HG02571 (cell line): ENCODE results near the gene EYA2.

Experiments used
- ATAC-seq: cut with Tn5 transposase; IDR thresholded peaks from one replicate; pipeline ENCODE4 v1.9.1; 2021; ENCODE audit warnings: mild to moderate bottlenecking, moderate library complexity; ENCODE audit not compliant: unreplicated experiment

The EYA2 gene

DNA sequence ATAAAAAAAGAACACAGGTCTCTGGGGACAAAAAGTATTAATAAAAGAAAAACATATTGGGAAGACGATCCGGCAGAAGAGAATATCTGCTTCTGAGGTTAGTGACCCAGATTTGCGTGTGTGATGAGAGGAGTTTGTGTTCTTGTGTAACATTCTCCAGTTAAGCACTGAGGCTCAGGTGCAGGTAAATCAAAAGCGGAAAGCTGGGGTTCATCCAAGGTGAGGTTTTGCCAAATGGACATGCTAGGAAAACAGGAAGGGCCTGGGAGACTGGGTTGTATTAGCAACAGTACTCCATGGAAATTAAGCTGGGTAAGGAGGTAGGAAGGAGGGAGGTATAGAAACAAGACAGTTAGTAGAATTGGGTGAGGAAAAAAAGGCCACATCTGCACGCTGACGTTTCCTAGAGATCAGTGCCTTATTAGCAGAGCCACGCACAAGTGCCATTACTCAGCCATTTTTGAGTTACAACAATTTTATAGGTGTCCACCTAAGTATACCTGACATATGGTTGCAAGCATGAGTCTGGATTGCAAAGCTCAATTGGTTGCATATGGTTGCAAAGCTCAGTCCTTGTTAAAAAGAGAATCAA is 322.3 kb downstream of the EYA2 start:
- no peak for ATAC-seq

- ATAC-seq = no peak
These were observed 323.1 kb downstream of the EYA2 start for GRCh38 chr20:47217482-47218446.

DNA sequence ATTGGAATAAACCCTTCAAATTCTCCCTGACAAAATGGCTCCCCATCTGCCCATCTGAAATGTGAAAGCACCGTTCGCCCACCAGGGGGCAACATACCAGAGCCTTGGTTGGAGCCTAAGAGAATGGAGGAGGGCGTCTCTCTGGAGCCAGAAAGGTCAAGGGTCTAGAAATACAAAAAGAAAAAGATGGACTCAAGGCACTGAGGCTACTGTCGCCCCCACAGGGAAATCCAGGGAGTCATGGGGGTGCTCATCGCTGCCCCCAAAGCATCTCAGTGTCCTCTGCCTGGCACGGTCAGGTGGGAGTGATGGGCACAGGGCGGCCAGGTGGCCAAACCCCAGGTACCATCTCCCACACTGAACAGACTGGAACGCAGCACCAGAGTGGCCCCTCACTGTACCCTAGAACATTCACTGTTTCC is 325.5 kb downstream of the EYA2 start:
- no peak for ATAC-seq

DNA sequence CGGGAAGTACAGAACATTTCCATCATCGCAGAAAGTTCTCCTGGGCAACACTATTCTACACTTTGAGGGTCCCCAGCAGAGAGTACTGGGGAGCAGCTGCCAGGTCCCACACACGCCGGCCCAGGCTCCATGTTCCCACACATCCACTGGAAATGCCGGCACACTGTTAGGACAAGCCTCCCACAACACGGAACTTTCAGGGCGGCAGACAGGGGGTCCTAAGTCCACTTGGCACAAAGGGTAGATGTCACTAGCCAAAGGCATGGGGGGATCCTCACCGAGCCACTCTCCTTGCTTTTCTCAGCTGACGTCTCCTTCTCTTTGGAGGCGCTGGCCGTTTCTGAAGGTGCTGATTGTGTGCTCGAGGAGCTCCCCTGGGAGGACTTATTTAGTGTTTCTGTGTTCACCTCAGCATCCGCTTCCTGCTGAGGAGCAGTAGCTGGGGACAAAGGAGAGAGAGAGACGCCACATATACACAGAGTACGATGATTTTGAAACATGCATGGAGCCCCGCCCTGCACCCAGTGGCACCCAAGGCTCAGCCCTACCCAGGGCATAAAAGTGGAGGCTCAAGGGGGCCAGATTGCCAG is 326.5 kb downstream of the EYA2 start:
- ATAC-seq = no peak

DNA sequence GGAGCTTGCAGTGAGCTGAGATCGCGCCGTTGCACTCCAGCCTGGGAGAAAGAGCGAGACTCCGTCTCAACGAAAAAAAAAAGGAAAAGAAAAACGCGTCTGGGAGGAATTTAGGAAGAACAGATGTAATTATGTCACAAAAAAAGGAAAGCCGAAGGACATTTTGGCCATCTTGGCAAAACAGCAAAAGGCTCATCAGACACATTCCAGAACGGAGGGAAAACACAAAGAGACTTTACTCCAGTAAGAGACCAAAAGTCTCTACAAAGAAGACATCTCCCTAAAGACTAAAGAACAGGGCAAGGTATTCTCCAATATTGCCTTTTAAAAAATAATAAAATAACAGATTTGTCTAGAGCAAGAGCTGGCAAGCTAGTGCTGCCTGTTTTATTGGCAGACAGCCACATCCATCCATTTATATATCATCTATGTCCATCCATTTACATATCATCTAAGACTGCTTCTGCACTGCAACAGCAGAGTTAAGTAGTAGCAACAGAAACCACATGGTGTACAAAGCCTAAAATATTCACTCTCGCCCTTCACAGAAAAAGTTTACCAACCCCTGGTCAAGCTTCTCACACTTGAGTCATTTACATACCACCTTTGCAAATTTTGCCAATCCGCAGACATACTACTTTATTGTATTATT is 328.0 kb downstream of the EYA2 start:
- ATAC-seq = no peak

DNA sequence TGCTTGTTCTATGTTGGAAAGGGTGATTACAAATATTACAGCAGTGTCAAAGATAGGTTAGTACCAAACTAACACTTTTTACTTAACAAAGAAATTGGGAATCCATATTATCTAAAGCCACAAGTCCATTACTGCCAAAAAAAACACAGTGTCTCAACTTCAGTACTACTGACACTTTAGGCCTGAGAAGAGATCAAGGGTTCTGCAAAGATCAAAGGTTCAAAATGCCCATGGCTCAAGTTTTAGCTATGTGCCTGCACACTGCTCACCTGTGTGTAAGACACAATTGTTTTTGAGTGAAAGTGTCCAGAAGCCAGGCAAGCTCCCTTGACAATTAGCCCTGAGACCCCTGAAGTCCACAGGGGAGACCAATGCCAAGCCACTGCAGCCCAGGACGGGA is 329.3 kb downstream of the EYA2 start:
- ATAC-seq = no peak

- ATAC-seq = no peak
These were observed 329.7 kb downstream of the EYA2 start for GRCh38 chr20:47224300-47224791.

- ATAC-seq = no peak
These were observed 330.2 kb downstream of the EYA2 start for GRCh38 chr20:47224857-47225256.

DNA sequence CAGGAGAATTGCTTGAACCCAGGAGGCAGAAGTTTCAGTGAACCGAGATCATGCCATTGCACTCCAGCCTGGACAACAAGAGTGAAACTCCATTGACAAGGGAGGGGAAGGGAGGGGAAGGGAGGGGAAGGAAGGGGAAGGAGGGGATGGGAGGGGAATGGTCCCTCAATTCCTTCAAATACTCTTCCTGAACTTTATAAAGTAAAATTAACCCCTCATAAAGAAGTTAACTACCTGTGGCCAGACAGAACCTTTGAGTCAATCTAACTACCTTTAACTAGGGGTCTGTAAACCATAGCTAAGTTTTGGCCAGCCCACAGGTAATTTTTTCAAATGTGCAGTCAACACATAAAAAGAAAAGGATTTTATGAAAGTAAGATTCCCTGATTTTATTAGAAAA is 330.8 kb downstream of the EYA2 start:
- no peak for ATAC-seq

DNA sequence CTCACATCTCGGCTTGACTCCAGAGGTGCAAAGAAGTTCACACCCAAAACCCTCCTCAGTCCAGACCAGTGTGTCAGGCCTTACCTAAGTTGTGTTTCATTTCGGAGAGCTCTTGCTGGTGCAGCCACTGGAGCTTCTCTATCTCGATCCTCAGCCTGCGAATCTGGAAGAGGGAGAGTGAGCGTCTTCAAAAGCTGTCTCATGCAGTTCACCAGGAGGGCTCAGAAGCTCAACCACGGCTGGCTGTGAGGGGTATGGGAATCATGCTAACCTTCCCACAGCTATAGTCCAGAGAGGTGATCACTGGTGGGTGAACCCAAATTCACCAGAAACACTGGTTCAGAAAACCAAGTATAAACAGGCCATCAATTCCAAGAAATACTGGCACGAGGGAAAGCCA is 332.5 kb downstream of the EYA2 start:
- ATAC-seq = no peak

- ATAC-seq = no peak
These were observed 332.9 kb downstream of the EYA2 start for GRCh38 chr20:47227576-47227975.

GRCh38 chr20:47228654-47229053 is 334.0 kb downstream of the EYA2 start:
- ATAC-seq = no peak

DNA sequence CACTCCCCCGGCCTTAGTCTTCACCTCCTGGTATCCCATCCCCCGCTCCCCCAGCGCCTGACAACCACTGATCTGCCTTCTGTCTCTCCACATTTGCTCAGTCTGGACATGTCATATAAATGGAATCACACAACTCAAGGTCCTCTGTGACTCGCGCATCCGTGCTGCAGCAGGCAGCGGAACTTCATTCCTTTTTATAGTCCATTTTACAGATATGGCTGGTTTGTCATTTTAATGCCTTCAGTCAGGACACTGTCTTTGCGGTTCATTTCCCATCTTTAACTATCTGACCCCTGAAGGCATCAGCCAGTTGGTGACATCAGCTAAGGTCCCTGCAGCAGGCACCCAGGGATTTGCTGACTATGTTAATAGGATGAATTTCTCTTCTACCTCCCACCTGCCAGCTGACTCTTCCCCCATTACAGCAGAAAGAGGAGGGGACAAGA is 336.2 kb downstream of the EYA2 start:
- ATAC-seq = no peak

DNA sequence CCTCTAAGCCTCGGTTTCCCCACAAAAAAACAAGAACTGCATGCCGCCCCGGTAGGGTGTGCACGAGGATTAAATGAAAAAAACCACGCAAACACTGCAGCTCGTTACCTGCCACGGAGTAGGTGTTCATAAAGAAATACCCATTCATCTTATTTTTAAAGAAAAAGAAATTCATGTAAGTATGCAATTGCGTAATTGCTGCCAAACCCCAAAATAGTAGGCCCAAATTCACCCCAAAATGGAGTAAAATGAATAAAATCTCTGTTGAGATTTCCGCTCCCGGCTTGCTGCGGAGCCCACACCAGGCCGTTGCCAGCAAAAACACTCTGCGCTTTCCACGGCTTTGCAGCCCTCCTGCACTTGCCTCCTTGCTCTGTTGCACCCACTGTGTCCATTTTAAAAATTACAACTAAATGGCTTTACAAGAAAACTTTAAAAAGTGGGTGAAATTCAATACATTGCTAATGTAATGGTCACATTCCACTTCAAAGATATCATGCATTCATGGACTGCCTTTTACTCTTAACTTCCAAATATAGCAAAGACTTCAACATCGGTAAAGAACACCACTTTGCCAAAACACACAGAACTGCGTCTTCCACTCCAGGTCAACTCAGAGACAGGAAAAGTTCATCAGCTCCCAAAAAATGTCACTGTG is 336.9 kb downstream of the EYA2 start:
- no peak for ATAC-seq

DNA sequence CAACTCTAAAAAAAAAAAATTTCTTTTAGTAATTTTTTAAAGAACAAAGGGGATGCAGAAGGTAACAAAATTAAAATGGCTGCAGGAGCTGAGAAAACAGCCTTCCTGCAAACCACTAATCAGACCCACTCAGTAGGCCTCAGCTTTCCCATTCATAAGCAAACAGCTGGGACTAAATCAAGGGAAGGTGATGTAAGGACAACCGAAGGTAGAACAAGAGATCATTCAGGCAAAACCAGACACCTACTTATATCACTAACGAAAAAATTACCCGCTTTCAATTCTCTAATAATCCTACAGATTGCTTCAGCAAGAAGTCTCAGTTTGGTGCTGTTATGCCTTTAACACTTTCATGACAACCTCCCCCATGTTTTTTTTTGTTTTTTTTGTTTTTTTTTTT is 337.9 kb downstream of the EYA2 start:
- no peak for ATAC-seq

DNA sequence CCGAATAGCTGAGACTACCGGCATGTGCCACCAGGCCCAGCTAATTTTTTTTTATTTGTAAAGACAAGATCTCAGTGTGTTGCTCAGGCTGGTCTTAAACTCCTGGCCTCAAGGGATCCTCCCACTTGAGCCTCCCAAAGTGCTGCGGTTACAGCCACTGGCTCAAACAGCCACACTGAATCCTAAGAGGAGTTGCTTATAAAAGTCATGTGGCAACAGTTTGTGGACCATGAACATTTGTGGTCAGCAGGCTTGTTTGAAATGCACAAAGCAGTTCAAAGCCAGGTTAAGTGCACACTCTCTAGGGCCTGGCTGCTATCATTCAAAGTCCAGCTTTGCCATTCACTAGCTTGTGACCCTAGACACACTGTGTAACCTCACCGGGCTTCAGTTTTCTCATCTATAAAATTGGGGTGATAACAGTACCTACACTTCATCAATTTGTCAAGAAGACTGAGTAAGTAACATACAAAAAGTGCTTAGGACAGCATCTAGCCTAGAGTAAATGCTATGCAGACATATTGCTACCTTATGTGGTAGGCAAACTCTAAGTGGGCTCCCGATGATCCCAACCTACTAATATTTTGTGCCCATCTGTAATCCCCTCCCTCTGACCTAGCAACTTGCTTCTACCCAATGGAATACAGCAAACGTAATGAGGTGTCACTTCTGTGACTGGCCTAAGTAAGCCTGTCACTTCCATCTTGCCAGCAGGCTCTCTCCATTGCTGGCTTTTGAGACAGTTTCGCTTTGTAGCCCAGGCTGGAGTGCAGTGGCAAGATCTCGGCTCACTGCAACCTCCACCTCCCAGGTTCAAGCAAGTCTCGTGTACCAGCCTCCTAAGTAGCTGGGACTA is 338.9 kb downstream of the EYA2 start:
- ATAC-seq = no peak

DNA sequence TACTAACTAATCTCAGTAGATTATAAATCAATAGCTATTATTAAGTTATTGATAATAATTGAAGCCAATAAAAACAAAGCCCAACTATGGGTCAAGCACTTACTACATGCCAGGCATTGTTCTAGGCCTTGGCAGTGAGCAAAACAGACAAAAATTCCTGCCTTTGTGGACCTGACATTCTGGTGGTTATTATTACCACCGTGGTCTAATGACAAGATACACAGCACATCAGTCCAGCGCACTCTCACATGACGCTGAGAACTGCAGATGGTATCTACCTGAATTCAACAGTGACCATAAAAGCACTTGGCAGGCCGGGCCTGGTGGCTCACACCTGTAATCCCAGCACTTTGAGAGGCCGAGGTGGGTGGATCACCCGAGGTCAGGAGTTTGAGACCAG is 340.5 kb downstream of the EYA2 start:
- ATAC-seq = no peak

DNA sequence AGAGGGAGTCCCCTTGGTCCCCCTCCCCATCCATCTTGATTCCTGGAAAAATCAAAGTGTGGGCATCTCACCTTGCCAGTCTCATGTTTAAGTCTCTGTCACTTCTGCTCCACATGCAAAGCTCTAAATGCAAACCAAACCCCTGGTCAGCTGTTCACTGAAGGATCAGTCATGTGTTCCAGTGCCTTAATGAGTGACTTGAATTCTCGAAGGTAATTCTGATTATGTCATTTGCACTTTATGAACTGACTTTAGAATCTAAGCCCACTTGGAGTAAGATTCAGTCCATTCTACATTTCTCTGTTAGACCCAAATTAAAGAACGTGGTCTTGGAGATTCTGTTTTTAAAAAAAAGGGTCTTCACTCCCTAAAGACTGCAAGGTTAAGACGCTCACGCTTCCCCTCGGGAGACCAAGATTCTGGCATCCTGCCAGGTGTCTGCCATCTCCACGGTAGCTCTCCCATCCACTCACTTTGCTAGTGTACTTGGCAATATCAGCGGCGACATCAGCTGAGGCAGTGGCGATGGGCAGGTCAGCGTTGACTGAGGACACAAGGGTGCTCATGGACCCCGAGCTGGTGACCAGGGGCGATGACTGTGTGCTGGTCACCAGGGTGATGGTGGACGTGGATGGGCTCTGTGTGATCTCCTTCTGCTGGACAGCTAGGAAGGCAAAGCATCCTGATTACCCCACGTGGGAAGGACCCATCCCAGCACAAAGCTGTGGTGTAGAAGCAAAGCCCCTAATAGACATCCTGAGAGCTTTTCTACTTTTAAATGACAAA is 341.4 kb downstream of the EYA2 start:
- ATAC-seq = no peak

DNA sequence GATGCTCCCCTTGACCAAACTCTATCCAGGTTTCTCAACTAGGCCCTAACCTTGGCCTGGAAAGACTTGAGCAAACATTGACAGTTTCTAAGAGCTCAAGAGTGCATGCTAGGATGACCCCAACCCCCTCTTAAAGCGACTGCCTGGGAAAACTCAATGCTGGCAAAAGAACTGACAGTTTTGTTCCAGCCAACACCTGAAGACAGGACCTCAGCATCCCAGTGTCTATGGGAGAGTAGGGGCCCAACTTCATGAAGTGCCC is 341.9 kb downstream of the EYA2 start:
- ATAC-seq = no peak
